Measurements from ENCODE around the gene EHD1. TPM values are rescaled to one million over a fixed set of nuclear protein-coding genes. Genes with fewer than 3 reads are reported as not detected.

EHD1 gene
- total RNA-seq, 2 donors from 2014 or later = 184 to 212 TPM

- H3K36me3 Mint-ChIP-seq (ENCODE audit: low read depth) = peaks cover 5% of the 10 kb centered on the region
- H3K4me1 Mint-ChIP-seq = peaks cover 21% of the 10 kb centered on the region
- no peaks in the 10 kb centered on the region for H3K9me3 ChIP-seq (ENCODE audit: control insufficient read depth, low read length, poor library complexity, severe bottlenecking)
- peak within 1 kb of the TSS; percentile 97 for H3K4me3 Mint-ChIP-seq
- H3K27ac Mint-ChIP-seq = peak within 1 kb of the TSS; percentile 92
- peak; percentile 90 for ATAC-seq
- no peaks in the 10 kb centered on the region for H3K27me3 Mint-ChIP-seq
- DNase-seq = peak; percentile 54 to 61 (median 61)
Measured at GRCh38 chr11:64810271-64810890, 68.0 kb downstream of the EHD1 start, which contains the start of gene MEN1. MEN1 (minus strand) TSS chr11:64810551; CDS start chr11:64810109, 442 bp downstream.

GRCh38 chr11:64809781-64810241 lies 68.6 kb downstream of the EHD1 start:
- H3K4me3 Mint-ChIP-seq = peak overlapping the region; percentile 97
- peaks cover 21% of the 10 kb centered on the region for H3K4me1 Mint-ChIP-seq
- H3K27ac Mint-ChIP-seq = peak overlapping the region; percentile 92
- no peaks in the 10 kb centered on the region for H3K27me3 Mint-ChIP-seq
- DNase-seq (no peak), ATAC-seq (peak; percentile 15)
- no peaks in the 10 kb centered on the region for H3K9me3 ChIP-seq (ENCODE audit: control insufficient read depth, low read length, poor library complexity, severe bottlenecking)
- H3K36me3 Mint-ChIP-seq (ENCODE audit: low read depth) = peaks cover 5% of the 10 kb centered on the region

GRCh38 chr11:64805481-64805880 lies 72.9 kb downstream of the EHD1 start:
- no peaks in the 10 kb centered on the region for H3K9me3 ChIP-seq (ENCODE audit: control insufficient read depth, low read length, poor library complexity, severe bottlenecking)
- Mint-ChIP-seq H3K4me3 (no peak overlapping the region), H3K27me3 (no peaks in the 10 kb centered on the region), H3K27ac (no peak overlapping the region), H3K36me3 (ENCODE audit: low read depth) (peaks cover 5% of the 10 kb centered on the region), H3K4me1 (peaks cover 31% of the 10 kb centered on the region)
- DNase-seq (no peak), ATAC-seq (no peak)

DNA sequence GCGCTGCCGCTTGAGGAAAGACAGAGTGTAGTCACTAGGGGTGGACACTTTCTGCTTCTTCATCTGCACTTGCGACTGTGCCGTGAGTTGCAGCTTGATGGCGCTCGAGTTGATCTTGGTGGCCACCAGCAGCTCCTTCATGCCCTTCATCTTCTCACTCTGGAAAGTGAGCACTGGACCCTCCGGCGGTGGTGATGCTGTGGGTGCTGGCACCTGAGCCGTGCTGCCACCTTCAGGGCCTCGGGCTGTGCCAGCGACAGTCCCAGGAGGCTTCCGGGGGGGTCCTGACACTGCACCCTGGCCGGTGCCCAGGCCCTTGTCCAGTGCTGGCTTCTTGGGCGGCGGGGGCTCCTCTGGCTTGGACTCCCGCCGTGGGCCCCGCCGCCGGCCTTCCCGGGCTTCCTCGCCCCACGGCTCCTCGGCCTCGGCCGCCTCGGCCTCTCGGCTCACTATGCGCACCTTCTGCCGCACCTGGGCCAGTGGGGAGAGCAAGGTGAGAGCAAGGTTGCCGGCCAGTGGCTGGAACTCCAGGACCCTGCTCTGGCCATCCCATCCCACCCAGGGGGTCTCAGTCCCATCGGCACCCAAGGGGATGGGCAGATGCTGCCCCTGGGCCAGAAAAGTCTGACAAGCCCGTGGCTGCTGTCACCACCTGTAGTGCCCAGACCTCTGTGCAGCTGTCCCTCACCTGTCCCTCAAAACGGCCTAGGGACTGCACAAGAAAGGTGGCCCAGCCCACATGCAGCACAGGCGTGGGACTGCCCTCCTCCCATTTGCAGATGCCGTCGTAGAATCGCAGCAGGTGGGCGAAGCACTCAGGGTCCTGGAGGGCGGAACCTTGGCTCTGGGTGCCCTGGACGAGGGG lies 73.8 kb downstream of the EHD1 start:
- Mint-ChIP-seq H3K27me3 (no peaks in the 10 kb centered on the region), H3K4me1 (peaks cover 24% of the 10 kb centered on the region), H3K4me3 (peak overlapping the region; percentile 89), H3K27ac (peak overlapping the region; percentile 95), H3K36me3 (ENCODE audit: low read depth) (peaks cover 5% of the 10 kb centered on the region)
- DNase-seq = no peak
- H3K9me3 ChIP-seq (ENCODE audit: control insufficient read depth, low read length, poor library complexity, severe bottlenecking) = no peaks in the 10 kb centered on the region
- ATAC-seq = no peak

- peak overlapping the region; percentile 95 for H3K27ac Mint-ChIP-seq
- no peak for ATAC-seq
- H3K4me1 Mint-ChIP-seq = peaks cover 21% of the 10 kb centered on the region
- no peak for DNase-seq
- H3K36me3 Mint-ChIP-seq (ENCODE audit: low read depth) = peaks cover 5% of the 10 kb centered on the region
- no peaks in the 10 kb centered on the region for H3K27me3 Mint-ChIP-seq
- no peaks in the 10 kb centered on the region for H3K9me3 ChIP-seq (ENCODE audit: control insufficient read depth, low read length, poor library complexity, severe bottlenecking)
- H3K4me3 Mint-ChIP-seq = peak overlapping the region; percentile 89
Measured at GRCh38 chr11:64803846-64804345, 74.5 kb downstream of the EHD1 start.

DNA sequence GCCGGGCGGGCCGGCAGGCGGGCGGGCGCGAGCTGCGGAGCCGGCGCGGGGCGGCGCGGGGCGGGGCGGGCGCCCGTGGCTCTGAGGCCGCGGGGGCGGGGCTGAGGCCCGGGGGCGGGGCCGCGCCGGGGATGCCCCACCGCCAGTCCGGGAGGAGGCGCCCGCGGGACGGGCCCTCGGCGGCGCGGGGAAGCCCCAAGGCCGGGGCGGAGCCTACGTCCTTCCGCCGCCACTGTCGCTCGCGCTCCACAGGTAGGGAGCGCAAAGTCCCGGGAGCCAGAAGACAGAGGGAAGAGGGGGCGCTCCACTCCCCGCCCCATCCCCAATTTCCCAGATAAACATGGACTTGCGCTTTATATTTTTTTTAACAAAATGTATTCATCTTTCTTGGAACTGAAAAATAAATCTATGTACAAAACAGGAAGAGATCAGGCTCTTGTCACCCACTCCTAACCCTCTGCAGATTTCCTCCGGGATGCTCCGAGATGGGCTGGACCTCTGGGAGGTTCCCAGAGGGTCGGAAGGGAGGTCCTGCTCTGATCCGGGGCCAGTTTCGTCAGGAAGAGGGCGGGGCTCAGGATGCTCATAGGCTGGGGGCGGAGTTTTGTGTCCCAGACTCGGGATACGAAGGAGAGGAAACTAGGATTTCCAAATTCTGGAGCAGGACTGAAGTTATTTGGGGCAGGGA lies 75.1 kb downstream of the EHD1 start, which contains the start of gene MAP4K2:
MAP4K2 (minus strand) TSS at position 57 of the 688 bp plus-strand sequence. CDS start 65 bp downstream, outside the sequence.
- peak within 1 kb of the TSS; percentile 95 for H3K27ac Mint-ChIP-seq
- peaks cover 8% of the 10 kb centered on the region for H3K36me3 Mint-ChIP-seq (ENCODE audit: low read depth)
- peak; percentile 93 for ATAC-seq
- no peaks in the 10 kb centered on the region for H3K27me3 Mint-ChIP-seq
- H3K9me3 ChIP-seq (ENCODE audit: control insufficient read depth, low read length, poor library complexity, severe bottlenecking) = no peaks in the 10 kb centered on the region
- DNase-seq = peak; percentile 90 to 97 (median 92)
- peak within 1 kb of the TSS; percentile 89 for H3K4me3 Mint-ChIP-seq
- peaks cover 24% of the 10 kb centered on the region for H3K4me1 Mint-ChIP-seq

- Mint-ChIP-seq H3K4me1 (peaks cover 24% of the 10 kb centered on the region), H3K4me3 (peak overlapping the region; percentile 82), H3K27me3 (no peaks in the 10 kb centered on the region), H3K27ac (peak overlapping the region; percentile 95), H3K36me3 (ENCODE audit: low read depth) (peaks cover 8% of the 10 kb centered on the region)
- ATAC-seq (peak; percentile 37), DNase-seq (peak in 1 of 3 donors; percentile 45)
- no peaks in the 10 kb centered on the region for H3K9me3 ChIP-seq (ENCODE audit: control insufficient read depth, low read length, poor library complexity, severe bottlenecking)
Measured at GRCh38 chr11:64802370-64803157, 75.9 kb downstream of the EHD1 start.

Other genes starting within 250 kb of the EHD1 start
- gene NRXN2, start 155.4 kb downstream of the EHD1 start, total RNA-seq = under 1 TPM; 0.21 to 0.32 TPM
- 100 to 1,000 TPM; 464 to 502 TPM for gene RASGRP2, start 134.5 kb downstream of the EHD1 start, total RNA-seq
- gene PYGM, start 118.6 kb downstream of the EHD1 start, total RNA-seq = 10 to 100 TPM; 11.8 to 27.1 TPM
- gene SF1, start 100.1 kb downstream of the EHD1 start, total RNA-seq = 1,000 to 10,000 TPM; 1,476 to 1,622 TPM
- 10 to 100 TPM; 97.8 to 99.2 TPM for gene MAP4K2, start 75.4 kb downstream of the EHD1 start, total RNA-seq
- 10 to 100 TPM; 25.8 to 27.0 TPM for gene MEN1, start 68.1 kb downstream of the EHD1 start, total RNA-seq
- 1 to 10 TPM; 4.0 to 7.7 TPM for gene CDC42BPG, start 34.0 kb downstream of the EHD1 start, total RNA-seq
- 100 to 1,000 TPM; 161 to 226 TPM for gene ATG2A, start 38.6 kb upstream of the EHD1 start, total RNA-seq
- 10 to 100 TPM; 21.5 to 25.3 TPM for gene PPP2R5B, start 46.1 kb upstream of the EHD1 start, total RNA-seq
- not detected for gene GPHA2, start 57.3 kb upstream of the EHD1 start, total RNA-seq
- gene MAJIN, start 93.5 kb upstream of the EHD1 start, total RNA-seq = not detected
- not detected for gene BATF2, start 118.3 kb upstream of the EHD1 start, total RNA-seq
- 10 to 100 TPM; 17.2 to 21.6 TPM for gene ARL2, start 135.5 kb upstream of the EHD1 start, total RNA-seq
- 10 to 100 TPM; 19.7 to 20.8 TPM for gene SNX15, start 148.8 kb upstream of the EHD1 start, total RNA-seq
- 1 to 10 TPM; 1.9 to 3.9 TPM for gene SAC3D1, start 162.6 kb upstream of the EHD1 start, total RNA-seq
- gene NAALADL1, start 179.9 kb upstream of the EHD1 start, total RNA-seq = 10 to 100 TPM; 12.5 to 16.0 TPM
- gene CDCA5, start 205.4 kb upstream of the EHD1 start, total RNA-seq = under 1 TPM; 0.37 to 0.90 TPM
- 10 to 100 TPM; 40.7 to 50.2 TPM for gene ZFPL1, start 205.6 kb upstream of the EHD1 start, total RNA-seq
- gene VPS51, start 217.6 kb upstream of the EHD1 start, total RNA-seq = 100 to 1,000 TPM; 181 to 217 TPM
- 10 to 100 TPM; 15.2 to 18.5 TPM for gene TM7SF2, start 233.3 kb upstream of the EHD1 start, total RNA-seq
- 1 to 10 TPM; 7.5 to 8.7 TPM for gene ZNHIT2, start 239.1 kb upstream of the EHD1 start, total RNA-seq
- gene FAU, start 243.5 kb upstream of the EHD1 start, total RNA-seq = 1,000 to 10,000 TPM; 1,401 to 1,408 TPM
- gene MRPL49, start 243.7 kb upstream of the EHD1 start, total RNA-seq = 10 to 100 TPM; 42.8 to 44.8 TPM